HCEC 1CT (cell line): ENCODE measurements around the gene DUOX2.
"Not testable (repeated sequence)": the region's sequence is repeated elsewhere in the genome, so short reads cannot be mapped to it uniquely, and the experiment has no call there.

Experiments used
- DNase-seq: peaks from one replicate; pipeline ENCODE4 v3.0.0-alpha.2; 2017

Gene DUOX2

GRCh38 chr15:45064386-45064785, 49.6 kb downstream of the DUOX2 start:
- no peak for DNase-seq

DNA sequence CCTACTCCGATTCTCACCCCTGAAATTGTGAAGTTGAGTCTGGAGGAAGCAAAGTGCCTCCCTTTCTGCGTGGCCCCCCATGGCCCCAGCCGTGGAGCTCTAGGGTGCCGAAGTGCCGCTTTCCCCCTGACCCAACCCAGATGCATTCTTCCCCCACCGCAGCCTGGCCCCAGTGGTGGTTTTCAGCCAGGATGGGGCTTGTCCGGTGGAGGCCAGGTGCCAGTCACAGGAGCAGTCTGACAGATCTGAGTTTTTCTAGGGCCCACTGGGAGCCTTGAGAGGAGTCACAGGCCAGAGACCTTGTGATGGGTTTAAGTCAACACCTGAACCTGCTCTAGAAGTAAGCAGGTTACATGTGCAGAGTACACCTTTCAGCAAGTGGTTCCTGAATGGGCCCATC, 51.7 kb downstream of the DUOX2 start:
- not testable (repeated sequence) for DNase-seq

DNA sequence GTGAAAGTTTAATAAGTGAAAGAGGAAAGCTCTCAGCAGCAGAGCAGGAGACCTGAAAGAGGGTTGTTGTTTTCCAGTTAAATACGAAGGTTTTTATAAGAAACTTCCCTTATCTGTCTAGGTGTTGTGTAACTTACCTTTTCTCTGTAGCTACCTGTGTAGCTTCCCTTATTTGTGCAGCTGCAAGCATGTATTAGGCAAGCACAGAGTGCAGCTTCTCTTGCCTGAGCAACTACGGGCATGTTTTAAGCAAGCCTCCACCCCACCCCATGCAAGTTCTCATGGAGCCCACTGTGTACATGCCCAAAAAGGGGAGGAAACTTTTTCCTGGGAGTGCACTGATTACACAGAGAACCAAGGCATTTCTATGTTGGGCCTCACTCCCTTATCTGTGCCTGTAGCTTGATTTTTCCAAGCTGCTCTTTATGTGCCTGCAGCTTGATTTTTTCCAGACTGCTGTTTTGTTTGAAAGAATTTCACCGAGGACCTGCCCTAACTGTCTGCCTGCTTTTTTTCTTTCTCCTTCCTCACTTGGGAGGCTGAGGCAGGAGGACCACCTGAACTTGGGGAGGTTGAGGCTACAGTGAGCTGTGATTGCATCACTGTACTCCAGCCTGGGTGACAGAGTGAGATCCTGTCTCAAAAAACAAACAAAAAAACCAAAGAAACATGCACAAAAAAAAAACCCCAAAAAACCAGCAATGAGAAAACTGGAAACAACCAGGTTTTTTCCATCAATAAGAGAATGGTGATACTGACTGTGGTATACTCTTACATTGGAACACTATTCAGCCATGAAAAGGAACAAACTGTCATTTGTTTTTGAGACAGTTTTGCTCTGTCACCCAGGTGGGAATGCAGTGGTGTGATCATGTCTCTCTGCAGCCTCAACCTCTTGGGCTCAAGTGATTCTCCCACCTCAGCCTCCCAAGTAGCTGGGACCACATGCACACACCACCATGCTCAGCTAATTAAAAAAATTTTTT, 55.0 kb downstream of the DUOX2 start:
- DNase-seq, result not testable (repeated sequence)

DNA sequence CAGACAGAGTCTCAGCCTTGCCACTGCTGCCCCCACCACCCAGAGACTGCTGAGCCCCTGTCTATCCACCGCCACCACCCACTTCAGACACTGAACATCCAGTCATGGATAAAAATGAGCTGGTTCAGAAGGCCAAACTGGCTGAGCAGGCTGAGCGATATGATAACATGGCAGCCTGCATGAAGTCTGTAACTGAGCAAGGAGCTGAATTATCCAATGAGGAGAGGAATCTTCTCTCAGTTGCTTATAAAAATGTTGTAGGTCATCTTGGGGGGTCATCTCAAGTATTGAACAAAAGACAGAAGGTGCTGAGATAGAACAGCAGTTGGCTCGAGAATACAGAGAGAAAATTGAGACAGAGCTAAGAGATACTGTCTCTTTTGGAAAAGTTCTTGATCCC, 61.3 kb downstream of the DUOX2 start:
- not testable (repeated sequence) for DNase-seq

- DNase-seq, result no peak
Measured at GRCh38 chr15:45050587-45050986, 63.4 kb downstream of the DUOX2 start.

- no peak for DNase-seq
Measured at GRCh38 chr15:45048794-45049631, 65.0 kb downstream of the DUOX2 start.

- DNase-seq, result not testable (repeated sequence)
Measured at GRCh38 chr15:45048449-45048793, 65.6 kb downstream of the DUOX2 start.

DNA sequence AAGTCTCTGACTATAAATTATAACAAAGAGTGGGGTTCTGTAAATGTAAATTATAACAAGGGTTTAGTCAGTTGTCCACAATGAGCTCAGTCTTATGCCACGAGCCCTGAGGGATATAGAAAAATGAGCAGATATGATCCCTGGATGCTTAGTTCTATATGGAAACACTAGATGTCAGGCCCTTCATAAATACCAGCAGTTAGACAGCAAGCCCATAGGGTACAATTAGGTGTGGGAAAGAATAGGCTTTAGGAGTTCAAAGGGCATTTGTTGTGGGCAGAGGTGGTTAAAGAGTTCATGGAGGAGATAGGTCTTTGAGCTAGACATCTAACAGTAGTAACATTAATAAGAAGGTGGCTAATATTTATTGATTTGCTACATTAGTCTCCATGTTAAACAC, 69.7 kb downstream of the DUOX2 start:
- not testable (repeated sequence) for DNase-seq

GRCh38 chr15:45042859-45043258, 71.1 kb downstream of the DUOX2 start:
- not testable (repeated sequence) for DNase-seq
